GM19397 (cell line): ENCODE data around the gene NTRK2.

Experiments
- ATAC-seq: cut with Tn5 transposase; IDR thresholded peaks from one replicate; pipeline ENCODE4 v1.9.1; 2021; ENCODE audit warnings: mild to moderate bottlenecking, moderate library complexity; ENCODE audit not compliant: unreplicated experiment

NTRK2 gene

GRCh38 chr9:84778570-84778969 is 109.0 kb downstream of the NTRK2 start:
- no peak for ATAC-seq

DNA sequence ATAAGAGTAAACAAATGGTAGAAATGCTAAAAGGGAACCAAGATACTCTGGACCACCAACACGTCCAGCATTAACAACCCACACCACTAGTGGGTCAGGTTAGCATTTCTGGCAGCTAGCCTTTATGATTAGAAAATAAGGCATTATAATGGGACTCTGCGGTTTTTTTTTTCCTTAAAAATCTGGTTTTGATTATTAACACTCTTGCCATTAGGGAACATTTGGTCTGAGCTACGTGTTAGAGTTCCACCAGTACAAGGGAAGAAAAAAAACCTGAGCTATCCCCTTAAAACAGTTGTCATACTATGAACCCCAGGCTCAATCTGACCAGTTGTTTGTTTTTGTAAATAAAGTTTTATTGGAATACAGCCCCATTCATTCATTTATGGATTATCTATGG is 110.4 kb downstream of the NTRK2 start:
- no peak for ATAC-seq

- ATAC-seq: no peak
Observed at GRCh38 chr9:84780385-84780784, 110.9 kb downstream of the NTRK2 start.

GRCh38 chr9:84781458-84781857 is 111.9 kb downstream of the NTRK2 start:
- ATAC-seq: no peak

DNA sequence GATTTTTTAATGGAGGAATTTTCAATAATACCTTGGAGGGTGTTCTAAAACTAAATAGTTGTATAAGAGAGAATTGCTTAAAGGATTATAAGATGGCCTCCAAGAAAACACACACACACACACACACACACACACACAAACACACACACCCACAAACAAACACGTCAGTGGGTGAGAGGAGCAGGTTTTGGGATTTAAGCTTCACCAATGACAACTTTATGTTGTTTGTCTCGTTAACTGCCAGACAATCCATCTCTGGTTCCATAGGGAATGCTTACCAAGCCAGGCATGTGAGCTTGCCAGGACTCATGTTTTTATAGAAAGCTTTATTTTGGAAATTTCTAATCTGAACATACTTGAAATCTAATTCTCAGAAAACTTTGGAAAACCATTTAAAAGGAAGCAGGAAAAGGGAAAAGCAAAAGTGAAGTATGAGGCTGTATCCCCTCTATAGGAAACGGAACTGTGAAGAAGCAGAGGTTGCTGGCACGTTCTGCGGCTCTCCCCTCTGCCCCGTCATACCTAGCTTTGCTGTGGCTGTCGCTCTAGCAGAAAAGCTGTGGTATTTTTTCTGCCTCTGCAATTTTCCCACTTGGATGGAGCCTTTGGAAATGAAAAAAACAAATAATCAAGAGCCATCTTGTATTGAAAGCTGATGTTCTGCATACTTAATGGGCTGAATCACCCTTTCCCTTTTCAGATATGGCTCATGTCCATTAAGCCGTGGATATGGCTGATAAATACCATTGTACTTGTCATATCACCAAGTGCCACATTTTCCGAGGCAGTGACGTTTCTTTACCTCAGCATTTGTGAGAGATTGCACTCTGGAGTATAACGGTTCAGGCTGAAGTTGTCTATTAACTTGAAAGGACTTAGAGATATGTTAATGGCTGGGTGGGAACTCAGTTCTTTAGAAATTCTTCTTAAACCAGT is 112.7 kb downstream of the NTRK2 start:
- no peak for ATAC-seq

- ATAC-seq: no peak
Observed at GRCh38 chr9:84785792-84786547, 116.4 kb downstream of the NTRK2 start.

DNA sequence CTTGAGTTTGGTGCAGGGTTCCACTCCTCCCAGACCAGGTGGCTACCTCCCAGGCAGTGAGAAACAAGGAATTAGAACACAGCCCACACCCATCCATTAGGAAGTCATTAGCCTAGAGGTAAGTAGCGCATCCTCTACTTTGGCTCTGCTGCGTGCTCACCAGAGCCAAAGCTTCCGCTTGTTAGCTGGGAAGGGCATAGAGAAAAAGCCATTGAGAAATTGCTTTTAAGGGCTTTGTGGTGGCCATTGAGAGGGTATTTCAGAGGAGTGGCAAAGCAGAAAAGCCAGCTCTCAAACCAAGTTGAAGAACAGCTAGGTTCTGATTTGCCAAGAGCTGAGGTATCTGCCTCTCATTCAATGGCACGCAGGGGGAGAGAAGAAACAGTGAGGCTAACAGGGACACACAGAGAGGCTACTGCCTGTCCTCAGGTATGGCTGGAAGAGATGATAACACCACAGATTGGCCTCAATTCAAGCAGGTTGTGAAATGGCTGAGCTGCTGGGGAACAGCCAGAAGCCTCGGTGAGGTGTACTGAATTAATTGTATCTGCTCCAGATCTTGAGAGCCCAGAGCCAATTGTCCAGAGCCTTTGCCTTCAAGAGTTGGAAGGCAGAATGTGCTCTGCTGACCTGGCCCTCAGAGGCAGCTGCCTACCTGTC is 119.4 kb downstream of the NTRK2 start:
- ATAC-seq: no peak

DNA sequence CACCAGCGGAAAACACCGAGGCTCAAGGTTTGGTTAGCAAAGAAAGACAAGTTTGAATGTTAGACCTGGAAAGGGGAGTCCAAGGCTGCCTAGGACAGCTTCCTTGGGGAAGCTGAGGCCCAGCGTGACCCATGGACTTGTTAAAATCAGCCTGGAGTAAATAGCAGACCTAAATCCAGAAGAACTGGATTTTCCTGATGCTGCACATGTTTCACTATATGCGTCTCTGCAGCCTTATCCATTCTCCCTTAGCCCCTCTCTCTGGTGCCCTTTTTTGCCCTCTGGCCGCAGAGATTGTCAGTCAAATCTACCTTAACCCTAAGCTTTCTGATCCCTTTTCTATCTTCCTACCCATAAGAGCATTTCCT is 119.9 kb downstream of the NTRK2 start:
- no peak for ATAC-seq

- no peak for ATAC-seq
Observed at GRCh38 chr9:84791643-84792042, 122.1 kb downstream of the NTRK2 start.

GRCh38 chr9:84793251-84793650 is 123.7 kb downstream of the NTRK2 start:
- ATAC-seq: no peak

- ATAC-seq: no peak
Observed at GRCh38 chr9:84794981-84795637, 125.6 kb downstream of the NTRK2 start.

DNA sequence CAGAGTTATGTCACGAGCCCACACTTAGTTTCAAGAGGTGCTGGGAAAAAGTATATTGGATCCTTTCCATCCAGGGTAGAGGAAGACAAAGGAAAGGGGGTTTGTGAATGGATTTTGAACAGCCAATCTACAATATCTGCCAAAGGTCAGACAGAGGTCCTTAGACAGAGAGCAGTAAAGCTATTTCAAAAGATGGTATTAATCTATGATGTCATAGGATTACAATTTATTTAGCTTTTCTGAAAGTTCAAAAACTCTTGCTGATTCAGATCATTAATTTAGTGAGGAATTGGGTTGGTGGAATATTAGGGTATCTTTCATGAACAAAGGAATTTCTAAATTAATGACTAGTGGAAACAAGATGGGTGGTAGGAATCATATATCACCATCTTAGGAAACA is 126.9 kb downstream of the NTRK2 start:
- no peak for ATAC-seq

DNA sequence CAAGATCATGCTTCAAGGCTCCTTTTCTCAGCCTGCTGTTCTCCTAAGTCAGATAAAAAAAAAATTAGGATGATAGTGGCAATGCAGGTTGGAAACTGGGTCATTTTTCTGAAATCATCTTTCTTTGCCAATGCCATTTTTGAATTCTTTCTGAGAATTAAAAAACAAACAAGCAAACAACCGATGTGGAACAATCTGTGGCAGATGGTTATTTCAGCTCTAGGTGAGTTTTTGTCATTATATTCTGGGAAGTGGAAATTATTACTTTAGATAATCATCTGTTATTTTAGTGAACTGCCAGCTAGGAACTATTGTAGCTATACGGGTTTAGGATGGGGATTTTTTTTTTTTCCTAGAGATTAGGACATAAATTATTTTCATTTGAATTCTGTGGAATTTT is 129.7 kb downstream of the NTRK2 start:
- ATAC-seq: no peak

DNA sequence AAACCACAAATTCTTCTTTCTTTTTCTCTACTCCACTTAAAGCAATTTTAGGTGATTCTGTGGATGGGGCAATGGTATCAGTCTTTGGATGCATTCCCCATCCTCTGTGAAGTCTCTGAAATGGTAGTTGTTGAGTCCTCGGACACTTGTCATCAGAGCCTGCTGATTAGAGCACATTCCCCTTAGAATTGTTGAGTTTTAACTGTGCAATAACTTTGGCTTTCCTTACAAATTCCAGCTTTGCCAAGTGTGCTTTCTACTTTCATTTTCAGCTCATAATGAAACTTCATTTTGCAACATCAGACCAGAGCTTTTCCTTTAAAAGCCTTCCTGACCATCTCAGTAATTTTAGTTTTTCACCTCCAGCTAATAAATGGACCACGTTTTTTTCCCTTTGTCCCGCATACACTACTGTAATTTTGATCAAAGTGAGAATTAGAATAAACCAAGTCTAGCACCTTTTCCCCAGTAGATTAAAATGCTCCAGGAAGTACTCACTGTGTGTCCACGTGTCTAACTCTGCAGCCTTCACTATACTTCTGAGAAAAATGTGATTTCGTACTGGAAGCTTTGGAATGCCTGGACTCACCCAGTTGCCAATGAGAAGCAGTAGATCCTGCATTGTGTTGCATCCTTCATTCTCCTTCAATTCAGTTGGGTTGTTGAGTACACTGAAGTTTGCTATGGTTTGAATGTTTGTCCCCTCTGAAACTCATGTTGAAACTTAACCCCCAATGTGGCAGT is 135.6 kb downstream of the NTRK2 start:
- ATAC-seq: no peak

GRCh38 chr9:84807431-84807830 is 137.9 kb downstream of the NTRK2 start:
- no peak for ATAC-seq

DNA sequence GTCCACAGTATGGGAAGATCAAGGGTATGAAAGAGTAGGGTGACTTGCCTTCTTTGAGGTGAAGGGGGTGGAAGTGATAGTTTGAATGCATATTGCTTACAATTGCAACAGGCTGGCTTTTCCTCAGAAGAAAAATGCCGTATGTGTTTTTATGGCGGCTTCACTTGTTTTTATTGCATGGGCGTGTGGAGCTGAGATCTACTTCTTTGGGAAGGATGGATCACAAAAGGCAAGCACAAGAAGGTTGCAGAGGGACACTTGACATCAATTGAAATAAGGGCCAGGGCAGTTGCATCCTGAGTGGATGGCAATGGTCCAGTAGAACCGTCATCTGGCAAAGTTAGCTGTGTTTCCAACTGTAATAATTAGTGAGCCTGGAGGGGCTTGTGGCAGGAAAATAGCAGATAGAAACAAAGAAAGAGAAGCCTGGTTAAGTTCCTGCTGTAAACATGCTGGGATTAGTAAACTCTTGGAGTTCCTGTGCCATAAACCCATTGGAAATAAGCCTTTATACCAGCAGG is 138.4 kb downstream of the NTRK2 start:
- no peak for ATAC-seq

GRCh38 chr9:84808416-84808815 is 138.9 kb downstream of the NTRK2 start:
- ATAC-seq: no peak

DNA sequence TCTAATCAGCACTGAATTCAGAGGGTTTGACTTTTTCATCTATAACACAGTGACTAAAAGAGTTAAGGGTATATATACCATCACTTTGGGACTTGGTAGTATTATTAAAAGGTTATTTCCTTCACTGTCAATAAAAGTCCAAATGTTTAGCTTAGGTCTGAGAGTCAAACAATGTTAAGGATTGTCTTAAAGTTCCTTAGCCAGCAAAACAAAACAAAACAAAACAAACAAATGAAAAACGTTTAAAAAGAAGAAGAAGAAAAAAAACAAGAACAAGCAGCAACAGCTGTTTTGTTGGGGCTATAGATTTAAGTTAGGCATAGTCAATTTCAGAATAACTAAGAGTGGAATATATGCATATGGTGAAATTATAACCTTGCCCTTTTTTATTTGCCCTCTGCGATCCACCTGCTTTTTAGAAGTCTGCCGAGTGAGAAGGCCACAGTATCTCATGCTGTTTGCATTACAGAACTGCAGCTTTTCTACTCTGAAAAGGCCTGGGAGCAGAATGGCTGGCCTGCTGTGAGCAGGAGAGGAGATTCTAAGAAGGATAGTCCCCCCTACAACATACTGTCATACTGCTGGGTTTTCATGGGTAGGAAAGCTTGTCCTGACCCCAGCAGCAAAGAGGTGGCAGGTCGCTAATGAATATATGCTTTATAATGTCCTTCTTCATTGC is 141.7 kb downstream of the NTRK2 start:
- ATAC-seq: no peak

GRCh38 chr9:84811751-84812074 is 142.2 kb downstream of the NTRK2 start:
- no peak for ATAC-seq

GRCh38 chr9:84812355-84812754 is 142.8 kb downstream of the NTRK2 start:
- ATAC-seq: no peak
